ENCODE results near the gene NPSR1. TPM values are rescaled to one million over a fixed set of nuclear protein-coding genes. Genes with fewer than 3 reads are reported as not detected.

NPSR1 gene
- total RNA-seq, 2 donors from 2014 or later: not detected

- TF ChIP-seq CTCF (IDR thresholded peaks at IDR 0.05): no peak
- Histone ChIP-seq H3K4me1 (ENCODE audit: control insufficient read depth in 1 of 2, low read depth in 2 of 2) (no peaks in the 10 kb centered on the region), H3K27ac (no peak overlapping the region), H3K9me3 (no peaks in the 10 kb centered on the region), H3K36me3 (no peaks in the 10 kb centered on the region), H3K4me3 (no peak overlapping the region), H3K27me3 (replicated peaks; ENCODE audit: insufficient read depth) (no peaks in the 10 kb centered on the region)
- DNase-seq (ENCODE audit: low spot score) (no peak), ATAC-seq (ENCODE audit: insufficient number of reproducible peaks, low FRiP score, low read depth) (no peak)
These were observed 172.4 kb downstream of the NPSR1 start for GRCh38 chr7:34830390-34830789.

GRCh38 chr7:34831436-34831835, 173.4 kb downstream of the NPSR1 start:
- Histone ChIP-seq H3K4me1 (ENCODE audit: control insufficient read depth in 1 of 2, low read depth in 2 of 2) (no peaks in the 10 kb centered on the region), H3K4me3 (no peak overlapping the region), H3K36me3 (no peaks in the 10 kb centered on the region), H3K27me3 (replicated peaks; ENCODE audit: insufficient read depth) (no peaks in the 10 kb centered on the region), H3K27ac (no peak overlapping the region), H3K9me3 (no peaks in the 10 kb centered on the region)
- no peak for ATAC-seq (ENCODE audit: insufficient number of reproducible peaks, low FRiP score, low read depth)
- DNase-seq (ENCODE audit: low spot score): no peak
- TF ChIP-seq CTCF (IDR thresholded peaks at IDR 0.05): no peak

- no peak for TF ChIP-seq CTCF (IDR thresholded peaks at IDR 0.05)
- H3K4me1 ChIP-seq (ENCODE audit: control insufficient read depth in 1 of 2, low read depth in 2 of 2): no peaks in the 10 kb centered on the region
- H3K9me3 ChIP-seq: no peaks in the 10 kb centered on the region
- H3K36me3 ChIP-seq: no peaks in the 10 kb centered on the region
- no peaks in the 10 kb centered on the region for H3K27me3 ChIP-seq (replicated peaks; ENCODE audit: insufficient read depth)
- H3K27ac ChIP-seq: no peak overlapping the region
- ATAC-seq (ENCODE audit: insufficient number of reproducible peaks, low FRiP score, low read depth): no peak
- no peak overlapping the region for H3K4me3 ChIP-seq
- DNase-seq (ENCODE audit: low spot score): no peak
These were observed 174.0 kb downstream of the NPSR1 start for GRCh38 chr7:34832020-34832419.

- no peaks in the 10 kb centered on the region for H3K36me3 ChIP-seq
- no peak overlapping the region for H3K4me3 ChIP-seq
- H3K27ac ChIP-seq: no peak overlapping the region
- no peaks in the 10 kb centered on the region for H3K27me3 ChIP-seq (replicated peaks; ENCODE audit: insufficient read depth)
- H3K9me3 ChIP-seq: no peaks in the 10 kb centered on the region
- no peak for ATAC-seq (ENCODE audit: insufficient number of reproducible peaks, low FRiP score, low read depth)
- H3K4me1 ChIP-seq (ENCODE audit: control insufficient read depth in 1 of 2, low read depth in 2 of 2): no peaks in the 10 kb centered on the region
- DNase-seq (ENCODE audit: low spot score): no peak
- no peak for TF ChIP-seq CTCF (IDR thresholded peaks at IDR 0.05)
These were observed 178.0 kb downstream of the NPSR1 start for GRCh38 chr7:34835901-34836600.

GRCh38 chr7:34837316-34837715, 179.3 kb downstream of the NPSR1 start:
- H3K27me3 ChIP-seq (replicated peaks; ENCODE audit: insufficient read depth): no peaks in the 10 kb centered on the region
- TF ChIP-seq CTCF (IDR thresholded peaks at IDR 0.05): no peak
- no peak for ATAC-seq (ENCODE audit: insufficient number of reproducible peaks, low FRiP score, low read depth)
- H3K9me3 ChIP-seq: no peaks in the 10 kb centered on the region
- no peak overlapping the region for H3K4me3 ChIP-seq
- no peaks in the 10 kb centered on the region for H3K36me3 ChIP-seq
- DNase-seq (ENCODE audit: low spot score): no peak
- no peak overlapping the region for H3K27ac ChIP-seq
- H3K4me1 ChIP-seq (ENCODE audit: control insufficient read depth in 1 of 2, low read depth in 2 of 2): no peaks in the 10 kb centered on the region
